ENCODE measurements around the gene PPM1B. TPM values are rescaled to one million over a fixed set of nuclear protein-coding genes. Genes with fewer than 3 reads are reported as not detected.
A peak's percentile ranks its signal among the peaks of the same experiment; 100 is the strongest.

The PPM1B gene
- total and polyA plus RNA-seq, 10 of the 15 experiments (the other 5 are each of a cell fraction or from before 2014, with no cell fraction given): 12.5 to 53.4 (median 33.7) TPM

DNA sequence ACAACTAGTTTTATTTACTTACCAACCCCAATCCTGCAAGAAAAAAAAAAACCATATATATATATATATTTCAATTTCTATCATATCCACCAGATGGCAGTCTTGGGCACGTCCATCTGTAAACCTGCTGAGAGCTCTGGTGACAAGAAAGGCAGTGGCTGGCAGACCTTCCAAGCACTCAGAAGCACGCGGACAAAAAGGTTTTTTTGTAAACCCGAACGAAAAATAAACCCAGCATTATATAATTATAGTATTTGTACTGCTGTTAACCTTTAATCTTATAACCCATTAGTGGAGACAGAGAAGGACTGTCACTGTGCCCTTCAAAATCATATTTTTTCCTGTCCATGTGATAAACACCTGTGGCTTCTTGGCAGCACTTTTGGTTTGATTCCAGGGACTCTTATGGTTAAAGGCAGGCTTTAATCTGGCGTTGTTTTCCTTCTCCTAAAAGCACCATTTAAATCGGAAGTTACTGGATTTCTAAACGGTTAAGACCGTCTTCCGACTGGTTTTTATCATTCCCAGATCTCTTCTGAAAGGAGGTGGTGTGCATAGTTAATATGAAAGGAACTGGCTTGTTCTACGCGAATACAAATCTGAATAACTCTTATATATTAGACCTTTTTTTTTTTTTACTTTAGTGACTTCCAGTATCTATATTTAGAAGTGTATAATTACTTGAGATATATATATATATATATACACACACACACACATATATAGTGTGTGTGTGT is 75.6 kb downstream of the PPM1B start:
- Histone ChIP-seq H3K4me2 (ENCODE audit: control insufficient read depth, insufficient read depth) (peak overlapping the region; percentile 59), H3K27ac (ENCODE audit: control insufficient read depth, insufficient read depth) (no peak overlapping the region), H3K4me3 (no peak overlapping the region), H3K4me1 (ENCODE audit: control insufficient read depth, insufficient read depth, low read length) (no peaks in the 10 kb centered on the region), H3K27me3 (replicated peaks in 1 of 2; ENCODE audit: control insufficient read depth in 2 of 2, insufficient read depth in 2 of 2, low read length in 1 of 2) (no peaks in the 10 kb centered on the region), H3K36me3 (ENCODE audit: control insufficient read depth in 2 of 2, insufficient read depth in 2 of 2, low read length in 1 of 2) (no peaks in the 10 kb centered on the region), H2AFZ (ENCODE audit: control insufficient read depth, low read depth, low read length) (peak overlapping the region; percentile 28), H4K20me1 (ENCODE audit: control insufficient read depth, insufficient read depth) (no peaks in the 10 kb centered on the region), H3K9me3 (replicated peaks; ENCODE audit: control insufficient read depth, insufficient read depth, low read length) (no peaks in the 10 kb centered on the region), H3K79me2 (ENCODE audit: control insufficient read depth, insufficient read depth, low read length) (no peaks in the 10 kb centered on the region), H3K9ac (ENCODE audit: control insufficient read depth, insufficient read depth, low read length) (no peak overlapping the region)
- intact Hi-C loops (cut with micrococcal nuclease; ENCODE audit: unreplicated experiment): loop anchor here (1.0 to 5.0 kb wide), 5 partner anchors 47 to 710 kb away; no protein-coding TSS in a partner anchor
- ChIA-PET SMC1A (ENCODE audit: uncharacterized antibody, unreplicated experiment) (interaction anchor here (0.6 to 5.6 kb wide), 13 partner anchors 8 to 712 kb away, joined by 3 to 37 read pairs (median 4); no protein-coding TSS in a partner anchor), POLR2A (no interaction called here), CTCF (interaction anchor here (0.6 to 4.8 kb wide), 30 partner anchors 9 to 1455 kb away, joined by 3 to 24 read pairs (median 3); no protein-coding TSS in a partner anchor), RAD21 (ENCODE audit: unreplicated experiment) (interaction anchor here (0.7 to 1.3 kb wide), 5 partner anchors 51 to 711 kb away, joined by 3 to 7 read pairs (median 3); no protein-coding TSS in a partner anchor)
- in situ Hi-C loops (cut with MboI): loop anchor here (10.0 kb wide), 1 partner anchor 710 kb away; no protein-coding TSS in a partner anchor
- BruUV-seq (replicated peaks): no TSS peak
- WGBS (ENCODE audit: insufficient coverage, insufficient replicate concordance, low lambda C conversion rate, missing lambda C conversion rate): under 1% methylated on average over 12 of the region's 12 CpGs
- FAIRE-seq (peak; percentile 35), ATAC-seq (peak; percentile 85), DNase-seq (ENCODE audit: low read depth, low spot score) (no peak)
- TF ChIP-seq TARDBP (IDR thresholded peaks at IDR 0.05; ENCODE audit: borderline replicate concordance) (no peak), SMAD5 (IDR thresholded peaks at IDR 0.05; ENCODE audit: low read depth) (no peak), SKIL (IDR thresholded peaks at IDR 0.05; ENCODE audit: low read depth, poor library complexity, severe bottlenecking) (no peak), ZNF384 (IDR thresholded peaks at IDR 0.05; ENCODE audit: borderline replicate concordance, low read depth, low read length) (peak; percentile 76), ZNF622 (IDR thresholded peaks at IDR 0.05) (no peak), SIN3A (IDR thresholded peaks at IDR 0.05; ENCODE audit: low read depth, low read length) (no peak), CTCF (IDR thresholded peaks at IDR 0.05 in 2 of 3, conservative IDR thresholded peaks at IDR 0.05 in 1 of 3; ENCODE audit: control insufficient read depth in 2 of 3, extremely low read depth in 1 of 3, insufficient read depth in 1 of 3, low read depth in 3 of 3, low read length in 3 of 3) (peak; percentile 33 to 45 (median 41); a peak in 4 of 6 replicates), SMC3 (IDR thresholded peaks at IDR 0.05; ENCODE audit: borderline replicate concordance, low read length) (peak; percentile 60; the same call in 1 of the 2 replicates), RAD21 (IDR thresholded peaks at IDR 0.05; ENCODE audit: insufficient read depth, low read depth, low read length) (peak; percentile 77)
- TF ChIP-seq, protein P1, sequence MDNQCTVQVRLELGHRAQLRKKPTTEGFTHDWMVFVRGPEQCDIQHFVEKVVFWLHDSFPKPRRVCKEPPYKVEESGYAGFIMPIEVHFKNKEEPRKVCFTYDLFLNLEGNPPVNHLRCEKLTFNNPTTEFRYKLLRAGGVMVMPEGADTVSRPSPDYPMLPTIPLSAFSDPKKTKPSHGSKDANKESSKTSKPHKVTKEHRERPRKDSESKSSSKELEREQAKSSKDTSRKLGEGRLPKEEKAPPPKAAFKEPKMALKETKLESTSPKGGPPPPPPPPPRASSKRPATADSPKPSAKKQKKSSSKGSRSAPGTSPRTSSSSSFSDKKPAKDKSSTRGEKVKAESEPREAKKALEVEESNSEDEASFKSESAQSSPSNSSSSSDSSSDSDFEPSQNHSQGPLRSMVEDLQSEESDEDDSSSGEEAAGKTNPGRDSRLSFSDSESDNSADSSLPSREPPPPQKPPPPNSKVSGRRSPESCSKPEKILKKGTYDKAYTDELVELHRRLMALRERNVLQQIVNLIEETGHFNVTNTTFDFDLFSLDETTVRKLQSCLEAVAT (IDR thresholded peaks at IDR 0.05): no peak

All from GM12878 (cell line).